ELF-1 (cell line): ENCODE results near the gene MINDY3.

Experiments used
- DNase-seq: peaks from one replicate; pipeline ENCODE4 v3.0.0-alpha.2; 2016; ENCODE audit warnings: low read depth, low spot score

The MINDY3 gene

GRCh38 chr10:15856328-15857015, 3.8 kb downstream of the MINDY3 start:
- peak; percentile 44 for DNase-seq

- DNase-seq = no peak
These were observed 6.5 kb downstream of the MINDY3 start for GRCh38 chr10:15853800-15854199.

- DNase-seq = no peak
These were observed 8.2 kb downstream of the MINDY3 start for GRCh38 chr10:15852111-15852557.

GRCh38 chr10:15850337-15850978, 9.8 kb downstream of the MINDY3 start:
- peak; percentile 26 for DNase-seq

- DNase-seq = no peak
These were observed 11.0 kb downstream of the MINDY3 start for GRCh38 chr10:15849316-15849715.

- no peak for DNase-seq
These were observed 12.8 kb downstream of the MINDY3 start for GRCh38 chr10:15847481-15847880.

- DNase-seq = no peak
These were observed 15.8 kb downstream of the MINDY3 start for GRCh38 chr10:15844517-15844916.

GRCh38 chr10:15843695-15844094, 16.6 kb downstream of the MINDY3 start:
- no peak for DNase-seq

GRCh38 chr10:15842556-15843169, 17.6 kb downstream of the MINDY3 start:
- no peak for DNase-seq

- DNase-seq = no peak
These were observed 18.6 kb downstream of the MINDY3 start for GRCh38 chr10:15841696-15842095.

GRCh38 chr10:15836807-15837206, 23.5 kb downstream of the MINDY3 start:
- no peak for DNase-seq

GRCh38 chr10:15829495-15829894, 30.8 kb downstream of the MINDY3 start:
- no peak for DNase-seq

- no peak for DNase-seq
These were observed 35.8 kb downstream of the MINDY3 start for GRCh38 chr10:15824498-15824897.

- DNase-seq = no peak
These were observed 38.2 kb downstream of the MINDY3 start for GRCh38 chr10:15822131-15822530.

GRCh38 chr10:15821046-15821683, 39.1 kb downstream of the MINDY3 start:
- no peak for DNase-seq

GRCh38 chr10:15817409-15818046, 42.8 kb downstream of the MINDY3 start:
- DNase-seq = peak; percentile 20

- DNase-seq = no peak
These were observed 44.9 kb downstream of the MINDY3 start for GRCh38 chr10:15815242-15815885.

- no peak for DNase-seq
These were observed 45.7 kb downstream of the MINDY3 start for GRCh38 chr10:15814565-15814964.

GRCh38 chr10:15813415-15813814, 46.9 kb downstream of the MINDY3 start:
- DNase-seq = no peak

GRCh38 chr10:15809450-15809849, 50.9 kb downstream of the MINDY3 start:
- DNase-seq = no peak

GRCh38 chr10:15808204-15808797, 52.0 kb downstream of the MINDY3 start:
- DNase-seq = no peak
